Right renal cortex interstitium (tissue), 3 donors: ENCODE data around the gene CSTF3. TPM values are rescaled to one million over a fixed set of nuclear protein-coding genes. Genes with fewer than 3 reads are reported as not detected.
"Not testable (repeated sequence)": the region's sequence is repeated elsewhere in the genome, so short reads cannot be mapped to it uniquely, and the experiment has no call there.

Experiments
- DNase-seq, 3 donors: peaks; one replicate each; pipeline ENCODE4 v3.0.0-alpha.2; 2013; ENCODE audit warnings: low read depth in 3 of 3, low spot score in 2 of 3
- polyA plus RNA-seq, 3 donors: library from polyadenylated mRNA; unstranded; fragments of 120-200 nt; gene quantifications; one replicate each; pipeline ENCODE4 v1.2.1, GENCODE V29; 2013; ENCODE audit not compliant: insufficient read length in 3 of 3

CSTF3 gene
- 10 to 100 TPM; 53.9 to 63.9 (median 62.1) TPM for polyA plus RNA-seq

DNA sequence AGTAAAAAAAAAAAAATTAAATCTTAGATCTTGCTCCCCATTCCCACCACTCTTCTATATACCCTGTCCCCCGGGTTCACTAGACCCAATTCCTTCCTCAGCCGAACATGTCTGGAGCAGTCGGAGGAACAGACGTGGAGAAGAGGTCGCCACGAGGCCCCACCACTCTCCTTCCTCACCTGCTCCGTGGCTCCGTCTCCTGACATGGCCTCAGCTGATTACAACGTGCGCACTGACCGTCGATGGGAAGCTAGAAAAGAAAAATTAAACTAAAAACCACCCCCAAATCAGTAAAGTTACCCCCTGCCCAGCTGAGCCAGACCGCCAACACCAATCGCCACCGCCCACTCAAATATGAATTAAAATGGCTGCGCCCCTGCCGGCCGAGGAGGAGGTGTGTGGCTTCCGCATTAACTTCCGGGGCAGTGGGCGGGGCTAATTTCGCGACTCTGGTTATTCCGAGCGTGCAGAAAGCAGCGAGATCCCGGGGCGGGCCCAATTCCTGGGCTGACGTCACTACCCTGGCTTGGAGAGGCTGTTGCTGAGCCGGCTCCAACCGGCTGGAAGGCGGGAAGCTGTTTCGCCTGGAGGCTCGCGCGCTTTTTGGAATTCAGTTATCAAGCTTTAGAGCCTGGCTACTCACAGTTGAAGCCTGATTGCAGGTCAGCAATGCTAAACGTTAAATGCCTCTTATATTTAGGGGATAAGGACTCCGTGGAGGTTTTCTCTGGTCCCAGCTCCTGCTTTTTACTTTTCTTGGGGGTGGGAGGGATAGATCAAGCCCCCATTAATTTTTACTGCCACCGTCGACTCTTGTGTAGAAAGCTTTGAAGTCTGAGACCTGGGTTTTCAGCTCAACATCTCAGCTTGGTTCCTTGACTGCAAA lies at the start of gene CSTF3:
TSS of gene CSTF3 (minus strand) at position 361 of the 886 bp plus-strand sequence. CDS start at position 206, 155 bp downstream.
- DNase-seq, result peak; percentile 95 to 100 (median 100)

DNA sequence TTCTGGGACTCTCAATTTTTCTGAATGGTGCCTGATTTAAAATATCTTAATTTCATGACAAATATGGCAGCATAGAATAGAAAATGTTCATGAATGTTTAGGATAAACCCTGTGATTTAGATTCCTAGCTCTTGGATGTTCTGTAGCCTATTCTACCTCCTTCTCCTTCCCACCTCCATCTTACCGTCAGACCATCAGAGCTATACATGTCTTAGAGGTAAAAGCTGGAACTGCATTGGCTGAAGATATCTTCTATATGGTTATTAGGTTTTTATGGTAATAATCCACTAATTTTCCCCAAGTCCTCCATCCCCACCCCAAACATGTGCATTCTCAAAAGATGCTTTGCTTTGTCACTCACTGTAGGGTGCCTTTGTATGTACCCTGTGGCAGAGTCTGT lies 46.9 kb upstream of the CSTF3 start:
- no peak for DNase-seq

DNA sequence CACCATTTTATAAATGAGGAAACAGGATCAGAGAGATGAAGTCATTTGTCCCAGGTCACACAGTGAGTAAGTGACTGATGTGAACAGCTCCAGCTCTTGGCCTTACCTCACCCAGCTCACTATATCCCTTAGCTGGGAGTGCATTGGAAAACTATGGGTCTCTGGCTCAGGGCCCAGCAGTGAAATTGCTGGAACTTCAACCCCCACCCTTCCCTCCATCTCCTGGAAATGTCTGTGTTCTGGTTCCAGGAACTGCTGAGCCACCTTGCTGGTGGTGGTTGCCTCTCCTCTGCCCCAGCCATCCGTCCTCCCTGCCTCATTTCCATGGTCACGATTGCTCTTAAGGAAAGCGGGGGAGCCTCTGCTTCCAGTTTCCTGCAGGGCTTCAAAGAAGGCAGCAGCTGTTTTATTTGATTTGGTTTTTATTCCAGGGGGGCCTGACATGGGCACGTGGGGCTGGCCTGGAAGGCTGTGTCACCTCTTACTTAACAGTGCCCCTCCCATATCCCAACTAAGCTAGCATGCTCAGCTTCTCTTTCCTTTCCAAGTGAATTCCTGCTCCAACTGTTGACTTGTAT lies 46.2 kb upstream of the CSTF3 start:
- no peak for DNase-seq

DNA sequence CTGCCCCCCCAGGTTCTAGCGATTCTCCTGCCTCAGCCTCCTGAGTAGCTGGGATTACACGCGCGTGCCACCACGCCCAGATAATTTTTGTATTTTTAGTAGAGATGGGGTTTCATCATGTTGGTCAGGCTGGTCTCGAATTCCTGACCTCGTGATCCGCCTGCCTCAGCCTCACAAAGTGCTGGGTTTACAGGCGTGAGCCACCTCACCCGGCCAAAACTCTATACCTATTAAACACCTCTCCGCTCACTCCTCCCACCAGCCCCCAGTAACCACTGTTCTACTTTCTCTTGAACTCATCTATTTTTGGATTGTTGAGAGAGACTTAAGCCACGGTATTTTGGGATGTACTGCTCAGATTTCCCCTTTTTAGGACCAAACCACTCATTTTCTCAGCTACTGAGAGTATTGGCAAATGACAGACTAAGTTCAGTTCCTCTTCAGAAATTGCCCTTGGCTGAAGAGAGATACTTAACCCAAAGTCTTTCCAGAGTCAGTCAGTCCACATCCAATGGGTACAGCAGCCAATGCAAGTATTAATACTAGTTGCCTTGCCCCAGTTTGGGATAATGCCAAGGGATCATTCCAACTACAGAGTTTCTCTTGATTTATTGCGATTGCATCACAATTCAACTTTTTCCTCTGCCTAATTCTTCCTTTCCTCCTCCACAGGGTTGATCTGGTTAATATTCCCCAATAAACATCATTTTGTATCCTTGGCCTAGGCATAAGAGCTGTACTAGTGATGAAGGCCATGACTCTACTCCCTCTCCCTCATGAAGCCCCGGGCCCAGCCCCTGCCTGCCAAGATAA lies 36.8 kb upstream of the CSTF3 start:
- no peak for DNase-seq

DNA sequence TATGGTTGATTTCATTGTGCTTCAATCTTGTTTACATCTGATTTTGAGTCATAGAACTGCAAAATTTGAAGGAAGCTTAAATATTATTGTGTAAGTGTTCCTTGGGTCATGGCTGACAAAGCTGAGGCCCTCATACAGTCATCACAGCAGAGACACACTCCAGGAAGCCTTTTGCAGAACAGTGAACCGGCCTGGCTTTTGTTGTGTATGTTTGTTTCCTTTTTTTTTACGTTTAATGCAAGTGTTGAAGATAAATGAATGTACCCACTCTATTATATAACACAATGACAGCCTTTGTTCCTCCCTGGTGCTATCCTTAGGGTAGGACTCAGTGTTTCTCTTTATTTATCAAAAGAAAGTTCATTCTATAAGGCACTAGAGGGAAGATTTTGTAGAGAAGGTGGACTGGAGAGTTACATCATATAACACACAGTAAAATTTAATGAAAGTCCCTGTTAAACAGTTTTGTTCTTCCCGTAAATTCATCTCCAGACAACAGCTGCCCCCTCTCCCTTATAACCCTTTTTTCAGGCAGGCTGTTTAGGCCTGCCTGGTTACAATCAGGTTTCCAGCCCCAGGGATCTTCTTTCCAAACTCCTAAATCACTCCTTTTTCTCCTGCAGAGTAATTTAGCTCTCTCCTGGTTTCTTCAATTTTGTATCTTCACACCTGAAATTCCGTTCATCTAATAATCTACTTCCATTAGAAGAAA lies 34.3 kb upstream of the CSTF3 start:
- DNase-seq, result peak in 1 of 3 donors; percentile 1

DNA sequence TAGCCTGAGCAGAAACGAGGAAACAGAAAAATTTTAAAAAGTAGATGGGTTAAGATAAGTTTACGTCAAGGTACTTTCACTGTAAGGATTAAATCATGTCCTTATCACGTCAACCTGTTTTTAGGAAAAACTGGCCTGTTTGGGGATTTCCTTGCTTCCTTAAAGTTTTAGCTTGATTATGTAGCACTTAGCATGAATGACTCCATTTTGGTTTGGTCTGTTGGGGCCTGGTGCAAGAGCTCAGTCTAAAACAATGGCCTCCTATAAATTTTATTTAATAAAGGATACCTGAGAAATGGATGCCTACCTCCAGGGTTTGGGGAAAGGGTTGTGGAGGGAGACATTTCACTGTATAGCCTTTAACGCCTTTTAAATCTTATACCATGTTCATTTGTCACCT lies 33.2 kb upstream of the CSTF3 start:
- no peak for DNase-seq

DNA sequence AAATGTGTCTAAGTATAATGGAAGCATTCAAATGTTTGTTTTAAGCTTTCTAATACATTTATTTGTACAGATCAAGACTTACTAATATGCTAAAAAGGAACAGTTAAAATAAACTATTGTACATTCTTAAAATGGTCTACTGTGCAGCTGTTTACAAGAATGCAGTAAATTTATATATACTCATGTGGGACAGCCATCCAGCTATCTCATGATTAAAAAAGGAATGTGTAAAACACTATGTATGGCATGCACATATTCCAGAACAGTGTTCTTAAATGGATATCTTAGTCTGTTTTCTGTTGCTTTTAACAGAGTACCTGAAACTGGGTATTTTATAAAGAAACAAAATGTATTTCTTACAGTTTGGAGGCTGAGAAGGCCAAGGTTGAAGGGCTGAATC lies 30.2 kb upstream of the CSTF3 start:
- no peak for DNase-seq

DNA sequence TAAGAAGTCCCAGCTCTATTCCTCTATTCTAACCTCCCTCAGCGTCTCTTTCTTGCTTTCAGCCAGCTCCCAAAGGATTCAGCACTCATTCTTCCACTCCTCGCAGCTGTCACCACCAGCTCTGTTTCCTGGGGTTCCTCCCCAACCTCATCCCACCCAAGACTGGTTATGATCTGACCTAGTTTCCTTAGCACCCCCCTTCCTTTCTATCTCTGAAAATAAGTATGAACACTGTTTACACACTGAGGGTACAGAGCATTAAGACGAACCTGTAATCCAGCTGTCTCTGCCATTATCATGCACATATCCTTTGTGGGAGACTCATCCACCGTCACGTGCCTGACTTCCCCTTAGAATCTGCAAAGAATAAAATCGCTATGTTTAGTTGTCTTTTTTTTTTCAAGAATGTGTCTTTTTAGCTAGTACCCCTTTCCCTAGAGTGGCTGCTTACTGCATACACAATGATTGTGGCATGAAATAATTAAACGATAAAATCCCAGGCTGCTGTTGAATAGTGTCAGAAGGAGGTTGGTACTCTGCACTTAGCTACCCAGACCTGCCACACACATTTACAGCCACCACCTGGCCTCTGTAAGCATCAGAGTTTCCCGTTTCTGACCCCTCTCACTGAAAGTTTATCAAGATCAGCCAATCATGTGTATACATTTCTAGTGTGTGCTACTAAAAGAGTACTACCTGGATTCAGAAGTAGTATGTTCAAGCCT lies 26.9 kb upstream of the CSTF3 start:
- DNase-seq, result no peak

DNA sequence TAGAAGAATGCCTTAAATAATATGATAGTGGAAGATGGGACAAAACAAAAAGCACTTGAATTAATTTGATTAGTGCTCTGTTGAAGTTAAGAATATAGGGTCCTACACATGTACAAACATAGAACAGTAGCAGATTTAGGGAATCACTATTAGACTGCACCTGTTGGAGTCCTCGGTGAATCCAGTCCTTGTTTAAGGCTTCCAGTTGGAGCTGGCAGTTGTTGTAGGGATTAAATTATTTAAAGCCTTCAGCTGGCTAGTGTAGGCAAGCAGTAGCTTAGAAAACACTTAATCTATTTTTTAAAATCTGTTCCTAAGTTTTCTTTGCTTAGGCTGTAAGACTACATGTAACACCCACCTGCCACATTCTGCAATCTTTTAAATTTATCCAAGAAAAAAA lies 24.5 kb upstream of the CSTF3 start:
- DNase-seq, result no peak

DNA sequence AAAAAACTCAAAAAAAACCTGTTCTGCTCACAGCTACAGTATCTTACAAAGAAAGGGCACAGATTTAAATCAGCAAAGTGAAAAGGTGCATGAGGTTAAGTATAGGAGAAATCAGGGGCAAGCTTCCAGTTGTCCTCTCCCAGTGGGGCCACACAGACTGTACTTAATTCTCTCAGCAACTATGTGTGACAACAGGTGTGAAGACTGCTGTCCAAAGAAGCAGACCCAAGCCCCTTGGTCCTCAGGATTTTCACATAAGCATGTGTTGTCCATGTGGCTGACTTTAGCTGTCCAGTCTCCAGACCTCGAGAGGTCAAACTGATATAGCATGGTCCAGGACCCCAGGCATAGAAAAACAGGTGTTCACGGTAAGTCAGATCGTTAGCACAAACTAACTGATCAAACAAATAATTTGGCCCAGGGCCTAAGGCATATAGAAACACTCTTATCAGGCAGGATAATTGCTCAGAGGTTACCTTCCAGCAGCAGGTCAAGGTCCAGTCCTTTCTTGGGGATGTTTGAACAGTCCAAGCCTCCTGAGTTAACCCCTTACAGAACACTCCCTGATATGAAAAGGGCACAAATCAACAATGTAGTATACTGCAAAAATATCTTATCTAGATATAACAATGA lies 21.1 kb upstream of the CSTF3 start:
- no peak for DNase-seq

DNA sequence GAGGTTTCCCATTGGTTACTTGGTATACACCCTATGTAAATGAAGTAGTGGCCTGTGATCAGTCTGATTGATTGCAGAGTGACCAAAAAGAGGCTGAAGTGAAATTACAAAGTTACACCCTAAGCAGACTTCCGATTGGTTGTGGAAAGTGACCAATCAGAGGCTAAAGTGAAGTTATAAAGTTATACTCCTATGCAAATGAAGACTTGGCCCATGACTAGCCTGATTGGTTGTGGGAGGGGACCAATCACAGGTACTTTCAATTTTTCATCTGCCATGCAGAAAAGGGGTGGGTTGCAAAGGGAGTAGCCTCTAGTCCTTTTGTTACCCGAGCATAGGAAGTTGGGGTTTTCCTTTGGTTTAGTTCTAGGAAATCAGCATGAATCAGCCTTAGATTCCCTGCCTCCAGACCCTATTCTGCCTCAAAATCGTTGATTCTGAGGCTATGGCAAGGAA lies 18.1 kb upstream of the CSTF3 start:
- DNase-seq, result no peak

DNA sequence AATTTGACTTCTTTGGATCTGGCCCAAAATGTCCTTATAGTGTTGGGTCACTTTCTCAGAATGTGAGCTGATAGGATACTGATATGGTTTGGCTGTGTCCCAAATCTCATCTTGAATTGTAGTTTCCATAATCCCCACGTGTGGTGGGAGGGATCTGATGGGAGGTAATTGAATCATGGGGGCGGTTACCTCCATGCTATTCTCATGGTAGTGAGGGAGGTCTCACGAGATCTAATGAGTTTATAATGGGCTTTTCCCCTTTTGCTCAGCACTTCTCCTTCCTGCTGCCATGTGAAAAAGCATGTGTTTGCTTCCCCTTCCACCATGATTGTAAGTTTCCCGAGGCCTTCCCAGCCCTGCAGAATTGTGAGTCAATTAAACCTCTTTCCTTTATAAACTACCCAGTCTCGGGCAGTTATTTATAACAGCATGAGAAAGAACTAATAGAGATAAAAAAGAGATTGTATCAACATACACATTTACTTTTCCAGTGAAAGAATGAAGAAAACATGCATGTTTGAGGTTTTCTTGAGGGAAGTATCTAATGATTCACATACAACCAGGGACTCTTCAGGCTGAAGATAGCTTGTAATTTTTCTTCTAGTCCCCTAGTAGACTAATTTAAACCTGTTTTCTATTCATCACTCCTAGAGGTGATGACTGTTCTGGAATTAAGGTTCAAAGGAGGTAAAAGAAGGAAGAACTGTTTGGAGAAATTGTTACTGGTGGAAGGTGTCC lies 17.3 kb upstream of the CSTF3 start:
- DNase-seq, result no peak

DNA sequence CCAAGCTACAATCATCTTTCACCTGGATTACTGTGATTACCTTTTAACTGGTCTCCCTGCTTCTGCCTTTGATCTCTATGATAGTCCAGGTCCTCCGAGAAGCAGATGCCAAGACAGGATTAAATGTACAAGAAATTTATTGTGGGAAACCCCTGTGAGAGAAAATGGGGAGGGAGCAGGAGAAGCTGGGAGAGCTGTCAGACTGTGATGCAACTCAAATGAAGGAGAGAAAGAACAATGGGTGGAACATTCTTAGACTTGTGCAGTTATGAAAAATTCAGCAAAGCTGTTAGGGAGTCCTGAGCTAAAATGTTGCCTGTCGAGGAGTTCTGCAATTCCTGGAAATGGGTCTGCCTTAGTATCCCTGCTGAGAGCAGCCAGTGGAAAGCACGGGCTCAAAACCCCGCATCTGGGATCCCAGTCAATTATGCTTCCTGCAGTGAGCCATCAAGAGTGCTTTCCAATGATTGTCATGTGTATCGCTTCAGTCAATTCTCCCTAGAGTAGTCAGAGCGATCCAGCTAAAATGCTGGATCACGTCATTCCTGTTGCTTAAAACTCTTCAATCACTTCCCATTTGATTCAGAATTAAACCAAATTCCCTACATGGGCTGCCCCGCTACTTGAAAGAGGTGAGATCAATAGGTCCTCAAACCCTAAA lies 16.5 kb upstream of the CSTF3 start:
- no peak for DNase-seq

DNA sequence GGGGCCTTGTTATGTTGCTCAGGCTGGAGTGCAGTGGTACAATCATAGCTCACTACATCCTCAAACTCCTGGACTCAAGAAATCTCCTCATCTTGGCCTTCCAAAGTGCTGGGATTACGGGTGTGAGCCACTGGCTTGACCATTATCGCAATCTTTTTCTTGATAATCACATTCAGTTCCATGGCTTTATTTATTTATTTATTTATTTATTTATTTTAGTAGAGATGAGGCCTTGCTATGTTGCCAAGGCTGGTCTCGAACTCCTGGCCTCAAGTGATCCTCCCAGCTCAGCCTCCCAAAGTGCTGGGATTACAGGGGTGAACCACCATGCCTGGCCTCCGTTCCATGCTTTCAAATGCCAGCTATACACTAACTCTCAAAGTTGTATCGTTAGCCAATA lies 15.5 kb upstream of the CSTF3 start:
- not testable (repeated sequence) for DNase-seq

DNA sequence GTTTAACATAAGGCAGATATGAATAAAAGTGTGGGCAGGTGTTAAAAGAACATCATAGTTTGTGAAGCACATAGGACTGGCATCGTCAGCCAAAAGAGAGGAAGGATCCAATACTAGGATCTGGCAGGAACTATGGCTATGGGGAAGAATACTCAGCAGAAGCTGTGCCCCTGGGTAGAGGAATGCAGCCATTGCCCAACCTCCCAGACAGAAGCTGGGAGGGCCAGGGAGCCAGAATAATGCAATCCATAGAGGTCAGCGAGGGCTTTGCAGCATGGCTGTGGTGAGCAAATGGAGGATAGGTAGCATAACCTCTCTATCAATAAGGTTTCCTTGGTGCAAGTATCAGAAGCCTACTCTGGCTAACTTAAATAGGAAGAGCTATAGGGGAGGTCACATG lies 11.7 kb upstream of the CSTF3 start:
- no peak for DNase-seq

DNA sequence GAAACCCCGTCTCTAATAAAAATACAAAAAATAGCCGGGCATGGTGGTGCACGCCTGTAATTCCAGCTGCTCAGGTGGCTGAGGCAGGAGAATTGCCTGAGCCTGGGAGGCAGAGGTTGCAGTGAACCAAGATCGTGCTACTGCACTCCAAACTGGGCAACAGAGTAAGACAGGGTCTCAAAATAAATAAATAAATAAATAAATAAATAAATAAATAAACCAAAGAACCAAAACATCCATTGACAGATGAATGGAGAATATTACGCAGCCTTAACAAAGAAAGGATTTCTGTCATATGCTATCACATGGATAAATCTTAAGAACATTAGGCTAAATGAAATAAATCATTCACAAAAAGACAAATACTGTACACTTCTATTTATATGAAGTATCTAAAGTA lies 11.1 kb upstream of the CSTF3 start:
- DNase-seq, result no peak

DNA sequence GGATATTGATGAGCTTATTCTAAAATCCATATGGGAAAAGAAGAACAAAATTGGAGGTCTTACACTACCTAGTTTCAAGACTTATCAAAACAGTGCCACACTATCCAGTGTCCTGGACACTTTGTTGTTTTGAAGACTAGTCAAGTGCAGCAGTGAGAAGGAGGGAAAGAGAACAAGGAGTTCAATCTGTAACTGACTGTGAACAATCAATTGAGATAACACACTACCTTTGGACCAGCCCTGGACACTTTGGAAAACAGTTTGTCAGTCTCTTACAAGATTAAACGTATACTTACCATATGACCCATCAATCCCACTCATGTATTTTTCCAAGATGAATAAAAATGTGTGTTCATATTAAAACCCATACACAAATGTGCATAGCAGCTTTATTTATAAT lies 10.0 kb upstream of the CSTF3 start:
- no peak for DNase-seq

DNA sequence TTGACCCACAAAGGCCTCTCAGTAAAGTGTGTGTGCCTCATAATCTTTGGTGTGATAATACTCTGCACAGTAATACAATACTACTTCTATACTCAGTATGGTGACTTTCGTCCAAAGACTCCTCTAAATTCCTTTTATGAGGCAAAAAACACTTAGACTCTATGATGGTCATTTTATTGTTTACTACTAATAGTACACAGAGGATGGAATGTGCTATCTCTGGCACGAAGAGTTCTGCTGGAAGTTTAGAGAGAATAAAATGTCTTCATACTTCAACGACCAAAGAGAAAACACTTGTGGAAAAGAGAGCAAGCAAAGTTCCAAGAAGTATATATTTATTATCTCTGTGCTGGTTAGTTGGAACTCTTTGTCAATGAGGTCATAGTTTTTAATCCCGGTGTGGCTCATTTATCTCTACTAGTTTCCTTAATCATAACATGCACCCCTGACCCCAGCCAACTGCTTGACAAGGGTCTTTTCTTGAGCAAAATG lies 7.5 kb upstream of the CSTF3 start:
- DNase-seq, result no peak
